ENCODE results near the gene EIF4G3. TPM values are rescaled to one million over a fixed set of nuclear protein-coding genes. Genes with fewer than 3 reads are reported as not detected.

The EIF4G3 gene
- total and polyA plus RNA-seq, 2 donors (not counting 1 experiment from before 2014, with no cell fraction given), result 33.6 to 76.0 TPM

- Histone ChIP-seq H3K9ac (ENCODE audit: low read length) (no peak overlapping the region), H3K4me3 (ENCODE audit: control extremely low read depth in 1 of 5, extremely low read depth in 1 of 5, insufficient read depth in 1 of 5, low read depth in 2 of 5, low read length in 4 of 5) (no peak overlapping the region), H3K27me3 (replicated peaks in 1 of 4; ENCODE audit: control extremely low read depth in 1 of 4, control insufficient read depth in 3 of 4, insufficient read depth in 4 of 4, low read length in 3 of 4) (no peaks in the 10 kb centered on the region), H2AFZ (ENCODE audit: insufficient read depth, low read depth, low read length, poor library complexity, severe bottlenecking) (no peak overlapping the region), H3K36me3 (replicated peaks in 1 of 2; ENCODE audit: control extremely low read depth in 1 of 2, control insufficient read depth in 1 of 2, extremely low read depth in 1 of 2, insufficient read depth in 2 of 2, low read length in 1 of 2) (peaks cover 2 to 16% of the 10 kb centered on the region in 2 experiments), H3K4me1 (ENCODE audit: control insufficient read depth in 2 of 2, insufficient read depth in 2 of 2, low read length in 2 of 2) (peaks cover 7 to 11% of the 10 kb centered on the region in 2 donors), H3K27ac (ENCODE audit: low read length in 2 of 2) (no peak overlapping the region), H3K79me2 (ENCODE audit: control insufficient read depth, insufficient read depth, low read length) (peaks cover 52% of the 10 kb centered on the region), H3K4me2 (replicated peaks; ENCODE audit: low read depth, low read length, poor library complexity, severe bottlenecking) (no peak overlapping the region), H3K9me3 (ENCODE audit: control extremely low read depth in 1 of 3, control insufficient read depth in 2 of 3, insufficient read depth in 1 of 3, low read length in 2 of 3) (no peaks in the 10 kb centered on the region), H4K20me1 (ENCODE audit: control insufficient read depth, insufficient read depth, low read length, poor library complexity, severe bottlenecking) (peaks cover 9% of the 10 kb centered on the region)
- CTCF ChIA-PET, result interaction anchor here (2.1 kb wide), 1 partner anchor 147 kb away, joined by 6 read pairs; no protein-coding TSS in a partner anchor
- H3K4me1 Mint-ChIP-seq, result peaks cover 13% of the 10 kb centered on the region
- POLR2A ChIA-PET, result no interaction called here
- H3K27ac Mint-ChIP-seq, result no peak overlapping the region
- no peak for TF ChIP-seq EZH2 (IDR thresholded peaks at IDR 0.05; ENCODE audit: borderline replicate concordance, insufficient read depth, low read depth, low read length, poor library complexity, severe bottlenecking)
- TF ChIP-seq CTCF (IDR thresholded peaks at IDR 0.05), result no peak
- ATAC-seq (ENCODE audit: low read depth), result no peak
- H3K4me3 Mint-ChIP-seq, result no peak overlapping the region
- no peaks in the 10 kb centered on the region for H3K27me3 Mint-ChIP-seq
- H3K9me3 Mint-ChIP-seq (ENCODE audit: insufficient read depth), result peaks cover 2% of the 10 kb centered on the region
- no peak for DNase-seq
- 20% methylated on average over 1 of the region's 4 CpGs for WGBS (ENCODE audit: insufficient coverage)
- intact Hi-C loops (cut with micrococcal nuclease), result no loop called here
Observed at GRCh38 chr1:21048462-21048861, 128.2 kb downstream of the EIF4G3 start.

GRCh38 chr1:21046132-21046531, 130.6 kb downstream of the EIF4G3 start:
- H3K9me3 ChIP-seq (ENCODE audit: control extremely low read depth in 1 of 3, control insufficient read depth in 2 of 3, insufficient read depth in 1 of 3, low read length in 2 of 3), result no peaks in the 10 kb centered on the region
- no peak for DNase-seq
- WGBS (ENCODE audit: insufficient coverage), result no CpG with 5 or more reads among the region's 3 CpGs

More at GRCh38 chr1:21046132-21046531, 130.6 kb downstream of the EIF4G3 start:
- H3K4me3 ChIP-seq (ENCODE audit: control extremely low read depth in 1 of 5, extremely low read depth in 1 of 5, insufficient read depth in 1 of 5, low read depth in 2 of 5, low read length in 4 of 5), result no peak overlapping the region
- H3K4me3 Mint-ChIP-seq, result no peak overlapping the region
- peaks cover 2% of the 10 kb centered on the region for H3K9me3 Mint-ChIP-seq (ENCODE audit: insufficient read depth)
- no peaks in the 10 kb centered on the region for H3K27me3 Mint-ChIP-seq
- no peak overlapping the region for H3K4me2 ChIP-seq (replicated peaks; ENCODE audit: low read depth, low read length, poor library complexity, severe bottlenecking)
- no peak overlapping the region for H3K27ac ChIP-seq (ENCODE audit: low read length in 2 of 2)
- intact Hi-C loops (cut with micrococcal nuclease), result no loop called here
- no peaks in the 10 kb centered on the region for H3K27me3 ChIP-seq (replicated peaks in 1 of 4; ENCODE audit: control extremely low read depth in 1 of 4, control insufficient read depth in 3 of 4, insufficient read depth in 4 of 4, low read length in 3 of 4)
- peaks cover 11% of the 10 kb centered on the region for H4K20me1 ChIP-seq (ENCODE audit: control insufficient read depth, insufficient read depth, low read length, poor library complexity, severe bottlenecking)
- CTCF ChIA-PET, result interaction anchor here (0.7 kb wide), 1 partner anchor 767 kb away, joined by 4 read pairs; no protein-coding TSS in a partner anchor
- peaks cover 1 to 3% of the 10 kb centered on the region in 2 donors for H3K4me1 ChIP-seq (ENCODE audit: control insufficient read depth in 2 of 2, insufficient read depth in 2 of 2, low read length in 2 of 2)
- POLR2A ChIA-PET, result interaction anchor here (0.7 kb wide), 1 partner anchor 18 kb away, joined by 3 read pairs; no protein-coding TSS in a partner anchor
- no peak overlapping the region for H3K27ac Mint-ChIP-seq
- no peak overlapping the region for H3K9ac ChIP-seq (ENCODE audit: low read length)
- TF ChIP-seq CTCF (IDR thresholded peaks at IDR 0.05), result no peak
- no peak for TF ChIP-seq EZH2 (IDR thresholded peaks at IDR 0.05; ENCODE audit: borderline replicate concordance, insufficient read depth, low read depth, low read length, poor library complexity, severe bottlenecking)
- peaks cover 2 to 18% of the 10 kb centered on the region in 2 experiments for H3K36me3 ChIP-seq (replicated peaks in 1 of 2; ENCODE audit: control extremely low read depth in 1 of 2, control insufficient read depth in 1 of 2, extremely low read depth in 1 of 2, insufficient read depth in 2 of 2, low read length in 1 of 2)
- peaks cover 65% of the 10 kb centered on the region for H3K79me2 ChIP-seq (ENCODE audit: control insufficient read depth, insufficient read depth, low read length)
- no peak overlapping the region for H2AFZ ChIP-seq (ENCODE audit: insufficient read depth, low read depth, low read length, poor library complexity, severe bottlenecking)
- H3K4me1 Mint-ChIP-seq, result peaks cover 7% of the 10 kb centered on the region
- ATAC-seq (ENCODE audit: low read depth), result no peak
